ENCODE data around the gene FGD5. TPM values are rescaled to one million over a fixed set of nuclear protein-coding genes. Genes with fewer than 3 reads are reported as not detected.

Gene FGD5
- polyA plus RNA-seq, 1 donor: 18.2 TPM

Other genes with a start within 250 kb of the FGD5 start
- 23.1 TPM for gene CCDC174, start 167.2 kb upstream of the FGD5 start, polyA plus RNA-seq (ENCODE audit: insufficient read length)
- 0.11 TPM for gene C3orf20, start 143.8 kb upstream of the FGD5 start, polyA plus RNA-seq (ENCODE audit: insufficient read length)
- 34.2 TPM for gene NR2C2, start 128.6 kb downstream of the FGD5 start, polyA plus RNA-seq (ENCODE audit: insufficient read length)
- 53.2 TPM for gene MRPS25, start 246.4 kb downstream of the FGD5 start, polyA plus RNA-seq (ENCODE audit: insufficient read length)

Data from forelimb muscle (tissue), 1 donor.